ENCODE measurements around the gene MAMDC2.
A peak's percentile ranks its signal among the peaks of the same experiment; 100 is the strongest.
"Not testable (repeated sequence)": the region's sequence is repeated elsewhere in the genome, so short reads cannot be mapped to it uniquely, and the experiment has no call there.

MAMDC2 gene

GRCh38 chr9:70205366-70206020, 161.8 kb downstream of the MAMDC2 start:
- no peak for DNase-seq (ENCODE audit: low spot score)

GRCh38 chr9:70217029-70217428, 173.4 kb downstream of the MAMDC2 start:
- no peak for DNase-seq (ENCODE audit: low spot score)

GRCh38 chr9:70218767-70219166, 175.1 kb downstream of the MAMDC2 start:
- DNase-seq (ENCODE audit: low spot score) = no peak

- no peak for DNase-seq (ENCODE audit: low spot score)
These were observed 176.6 kb downstream of the MAMDC2 start for GRCh38 chr9:70220216-70220615.

- no peak for DNase-seq (ENCODE audit: low spot score)
These were observed 178.7 kb downstream of the MAMDC2 start for GRCh38 chr9:70222354-70222753.

GRCh38 chr9:70228118-70228517, 184.5 kb downstream of the MAMDC2 start:
- no peak for DNase-seq (ENCODE audit: low spot score)

- no peak for DNase-seq (ENCODE audit: low spot score)
These were observed 185.0 kb downstream of the MAMDC2 start for GRCh38 chr9:70228611-70229010.

- no peak for DNase-seq (ENCODE audit: low spot score)
These were observed 185.4 kb downstream of the MAMDC2 start for GRCh38 chr9:70229026-70229425.

GRCh38 chr9:70229579-70229978, 185.9 kb downstream of the MAMDC2 start:
- DNase-seq (ENCODE audit: low spot score) = no peak

GRCh38 chr9:70232476-70232875, 188.8 kb downstream of the MAMDC2 start:
- DNase-seq (ENCODE audit: low spot score) = no peak

GRCh38 chr9:70234208-70234607, 190.6 kb downstream of the MAMDC2 start:
- not testable (repeated sequence) for DNase-seq (ENCODE audit: low spot score)

GRCh38 chr9:70245952-70246351, 202.3 kb downstream of the MAMDC2 start:
- not testable (repeated sequence) for DNase-seq (ENCODE audit: low spot score)

- no peak for DNase-seq (ENCODE audit: low spot score)
These were observed 206.6 kb downstream of the MAMDC2 start for GRCh38 chr9:70250221-70250620.

GRCh38 chr9:70255486-70255885, 211.8 kb downstream of the MAMDC2 start:
- no peak for DNase-seq (ENCODE audit: low spot score)

- no peak for DNase-seq (ENCODE audit: low spot score)
These were observed 212.5 kb downstream of the MAMDC2 start for GRCh38 chr9:70256123-70256551.

- no peak for DNase-seq (ENCODE audit: low spot score)
These were observed 213.9 kb downstream of the MAMDC2 start for GRCh38 chr9:70257502-70257901.

GRCh38 chr9:70257991-70258691, 214.5 kb downstream of the MAMDC2 start:
- peak; percentile 54 for DNase-seq (ENCODE audit: low spot score)

- DNase-seq (ENCODE audit: low spot score) = peak; percentile 94
These were observed 215.3 kb downstream of the MAMDC2 start, which contains the start of gene SMC5 for GRCh38 chr9:70258692-70259511. Gene SMC5 (plus strand): TSS chr9:70258978. CDS start chr9:70259079, 101 bp downstream.

- no peak for DNase-seq (ENCODE audit: low spot score)
These were observed 215.8 kb downstream of the MAMDC2 start for GRCh38 chr9:70259512-70259802.

GRCh38 chr9:70260007-70260443, 216.4 kb downstream of the MAMDC2 start:
- no peak for DNase-seq (ENCODE audit: low spot score)

GRCh38 chr9:70260606-70261005, 217.0 kb downstream of the MAMDC2 start:
- no peak for DNase-seq (ENCODE audit: low spot score)

GRCh38 chr9:70261131-70261870, 217.7 kb downstream of the MAMDC2 start:
- DNase-seq (ENCODE audit: low spot score) = no peak

Measured in ecto neural progenitor cell (in vitro differentiated cells).